DMS53 (cell line): ENCODE data around the gene HNRNPA1.
A peak's percentile ranks its signal among the peaks of the same experiment; 100 is the strongest.
"Not testable (repeated sequence)": the region's sequence is repeated elsewhere in the genome, so short reads cannot be mapped to it uniquely, and the experiment has no call there.

Experiments used
- DNase-seq: peaks from one replicate; lab custom pipeline; 2025; lab: John Stamatoyannopoulos, UW

HNRNPA1 gene

GRCh38 chr12:54276368-54276767 lies 4.2 kb upstream of the HNRNPA1 start:
- no peak for DNase-seq

DNA sequence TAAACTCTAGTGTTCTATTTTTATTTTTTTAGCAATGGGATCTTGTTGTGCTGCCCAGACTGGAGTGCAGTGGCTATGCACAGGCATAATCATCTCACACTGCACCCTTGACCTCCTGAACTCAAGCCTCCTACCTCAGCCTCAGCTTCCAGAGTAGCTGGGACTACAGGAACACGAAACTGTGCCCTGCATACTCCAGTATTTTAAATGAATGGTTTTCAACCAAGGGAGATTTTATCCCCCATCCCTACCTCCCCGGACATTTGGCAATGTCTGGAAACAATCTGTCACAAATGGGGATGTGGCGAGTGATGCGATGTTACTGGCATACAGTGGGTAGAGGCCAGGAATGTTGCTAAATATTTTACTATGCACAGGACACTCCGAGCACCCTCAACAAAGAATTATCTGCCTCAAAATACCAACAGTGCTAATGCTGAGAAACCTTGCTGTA lies 2.7 kb upstream of the HNRNPA1 start:
- DNase-seq: no peak

DNA sequence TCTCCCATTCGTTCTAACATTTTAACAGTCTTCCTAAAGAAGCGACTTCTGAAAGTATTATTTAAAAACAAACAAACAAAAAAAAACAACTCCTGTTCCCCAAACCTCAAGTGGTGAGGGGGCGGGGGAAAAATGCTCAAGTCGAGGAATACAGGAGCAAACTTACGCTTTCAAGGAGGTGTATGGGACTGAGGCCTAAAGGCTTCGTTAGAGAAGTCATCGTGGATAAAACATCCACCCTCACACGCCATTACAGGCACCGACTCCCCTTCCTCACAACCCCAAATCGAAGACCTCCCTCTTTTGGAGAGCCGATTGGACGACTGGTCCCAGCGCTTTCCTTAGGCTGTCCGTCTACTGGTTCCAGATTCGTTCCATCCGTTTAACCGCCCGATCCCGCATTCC lies 1.3 kb upstream of the HNRNPA1 start:
- DNase-seq: no peak

DNA sequence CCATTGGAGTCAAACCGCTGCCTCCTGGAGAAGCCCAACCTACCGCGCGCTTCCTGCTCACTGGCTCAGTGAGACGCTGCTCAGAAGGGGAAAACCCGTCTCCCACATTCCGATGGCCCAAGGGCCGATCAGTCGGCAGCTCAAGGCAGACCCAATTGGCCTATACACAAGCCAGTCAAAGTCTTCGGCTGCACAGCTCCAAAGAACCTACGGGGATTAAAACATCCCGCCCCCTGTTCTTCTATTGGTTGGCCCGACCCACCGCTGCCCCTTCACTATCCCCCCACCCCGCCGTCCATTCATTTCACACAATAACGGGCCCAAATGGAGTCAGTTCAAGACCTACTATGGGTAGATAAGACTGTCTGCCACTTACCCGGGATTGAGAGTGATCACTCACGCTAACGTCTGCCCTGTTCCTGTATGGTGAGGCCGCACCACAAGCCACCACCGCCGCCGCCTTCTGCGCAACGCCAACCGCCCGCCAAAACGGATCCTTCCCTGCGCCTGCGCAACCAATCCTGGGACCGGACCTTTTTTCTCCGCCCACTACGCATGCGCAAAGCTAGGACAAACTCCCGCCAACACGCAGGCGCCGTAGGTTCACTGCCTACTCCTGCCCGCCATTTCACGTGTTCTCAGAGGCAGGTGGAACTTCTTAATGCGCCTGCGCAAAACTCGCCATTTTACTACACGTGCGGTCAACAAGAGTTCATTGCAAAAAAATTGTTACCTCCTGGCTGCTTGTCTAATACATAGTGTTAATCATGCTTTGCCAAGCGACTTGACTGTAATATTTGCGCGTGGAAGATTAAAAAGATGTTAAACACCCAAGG lies 676 bp upstream of the HNRNPA1 start, which contains the start of gene CBX5:
CBX5 (minus strand) TSS at position 491 of the 836 bp plus-strand sequence. CDS start 22,472 bp downstream, outside the sequence.
- peak; percentile 99 for DNase-seq

- not testable (repeated sequence) for DNase-seq
Measured at GRCh38 chr12:54281261-54281638, 724 bp downstream of the HNRNPA1 start.

DNA sequence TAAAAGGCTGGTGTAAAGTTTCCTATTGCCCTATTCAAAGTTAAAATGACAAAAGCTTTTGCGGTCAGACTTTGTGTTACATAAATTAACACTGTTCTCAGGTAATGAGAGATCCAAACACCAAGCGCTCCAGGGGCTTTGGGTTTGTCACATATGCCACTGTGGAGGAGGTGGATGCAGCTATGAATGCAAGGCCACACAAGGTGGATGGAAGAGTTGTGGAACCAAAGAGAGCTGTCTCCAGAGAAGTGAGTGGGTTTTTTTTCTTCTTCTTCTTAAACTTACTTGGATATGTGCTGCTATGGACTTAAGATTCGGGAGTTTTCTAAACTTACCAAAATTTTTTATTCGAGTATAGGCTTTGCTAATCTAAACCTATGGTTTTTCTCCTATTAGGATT lies 1.2 kb downstream of the HNRNPA1 start:
- DNase-seq: not testable (repeated sequence)

- peak; percentile 45 for DNase-seq
Measured at GRCh38 chr12:54282949-54283593, 2.5 kb downstream of the HNRNPA1 start.

DNA sequence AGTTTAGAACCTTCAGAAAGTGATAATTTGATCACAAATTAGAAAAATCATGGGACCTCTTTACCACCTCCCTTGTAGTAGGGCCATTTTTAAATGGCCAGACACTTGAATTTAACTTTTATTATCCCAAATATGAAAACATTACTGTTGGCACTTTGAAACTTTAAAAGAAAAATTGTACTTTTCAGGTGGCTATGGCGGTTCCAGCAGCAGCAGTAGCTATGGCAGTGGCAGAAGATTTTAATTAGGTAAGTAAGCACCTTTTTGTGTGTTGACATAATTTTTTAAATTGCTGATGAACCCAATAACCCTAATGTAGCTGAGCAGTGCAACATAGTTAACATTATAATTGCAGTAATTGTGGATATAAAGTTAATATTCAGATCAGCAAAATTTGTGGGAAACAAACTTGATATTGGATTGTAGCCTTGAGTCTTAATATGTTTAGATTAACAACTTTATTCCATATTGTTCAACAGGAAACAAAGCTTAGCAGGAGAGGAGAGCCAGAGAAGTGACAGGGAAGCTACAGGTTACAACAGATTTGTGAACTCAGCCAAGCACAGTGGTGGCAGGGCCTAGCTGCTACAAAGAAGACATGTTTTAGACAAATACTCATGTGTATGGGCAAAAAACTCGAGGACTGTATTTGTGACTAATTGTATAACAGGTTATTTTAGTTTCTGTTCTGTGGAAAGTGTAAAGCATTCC lies 3.7 kb downstream of the HNRNPA1 start:
- DNase-seq: not testable (repeated sequence)

DNA sequence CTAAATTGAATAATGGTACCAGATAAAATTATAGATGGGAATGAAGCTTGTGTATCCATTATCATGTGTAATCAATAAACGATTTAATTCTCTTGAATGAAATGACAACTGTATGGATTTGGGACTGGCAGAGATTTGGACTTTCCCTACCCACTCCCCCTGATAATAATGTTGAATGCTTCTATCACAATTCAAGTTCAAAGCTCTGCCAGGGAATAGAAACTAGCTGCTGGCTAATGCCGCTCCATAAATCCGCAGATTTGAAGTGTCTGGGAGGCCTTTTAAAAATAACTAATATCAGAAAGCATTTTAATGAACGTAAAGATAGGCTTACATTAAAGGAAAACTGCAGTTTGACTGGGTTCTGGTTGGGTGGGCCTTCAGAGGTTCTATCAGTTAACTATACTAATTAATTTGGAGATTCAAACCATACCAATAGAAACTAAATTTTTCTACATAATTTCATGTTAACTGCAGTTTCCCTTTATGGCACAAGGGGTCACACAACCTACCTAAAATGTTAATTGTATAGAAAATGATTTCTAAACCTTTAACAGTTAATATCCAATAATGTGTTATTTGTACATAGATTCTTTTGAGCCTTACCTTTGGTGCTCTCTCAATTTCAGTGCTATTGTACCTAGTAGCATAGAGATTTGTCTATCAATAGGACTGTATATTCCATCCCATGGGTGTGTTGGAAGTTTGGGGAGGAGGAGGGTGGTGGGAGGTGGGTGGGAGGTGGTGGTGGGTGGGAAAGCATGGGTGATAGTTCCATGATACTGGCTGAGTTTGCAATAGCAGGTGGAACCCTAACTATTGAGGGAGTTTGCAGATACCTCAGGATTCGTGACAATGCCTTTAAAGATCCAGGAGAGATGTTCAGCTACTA lies 4.9 kb downstream of the HNRNPA1 start:
- DNase-seq: peak; percentile 47

GRCh38 chr12:54286042-54287030 lies 5.8 kb downstream of the HNRNPA1 start:
- peak; percentile 60 for DNase-seq

DNA sequence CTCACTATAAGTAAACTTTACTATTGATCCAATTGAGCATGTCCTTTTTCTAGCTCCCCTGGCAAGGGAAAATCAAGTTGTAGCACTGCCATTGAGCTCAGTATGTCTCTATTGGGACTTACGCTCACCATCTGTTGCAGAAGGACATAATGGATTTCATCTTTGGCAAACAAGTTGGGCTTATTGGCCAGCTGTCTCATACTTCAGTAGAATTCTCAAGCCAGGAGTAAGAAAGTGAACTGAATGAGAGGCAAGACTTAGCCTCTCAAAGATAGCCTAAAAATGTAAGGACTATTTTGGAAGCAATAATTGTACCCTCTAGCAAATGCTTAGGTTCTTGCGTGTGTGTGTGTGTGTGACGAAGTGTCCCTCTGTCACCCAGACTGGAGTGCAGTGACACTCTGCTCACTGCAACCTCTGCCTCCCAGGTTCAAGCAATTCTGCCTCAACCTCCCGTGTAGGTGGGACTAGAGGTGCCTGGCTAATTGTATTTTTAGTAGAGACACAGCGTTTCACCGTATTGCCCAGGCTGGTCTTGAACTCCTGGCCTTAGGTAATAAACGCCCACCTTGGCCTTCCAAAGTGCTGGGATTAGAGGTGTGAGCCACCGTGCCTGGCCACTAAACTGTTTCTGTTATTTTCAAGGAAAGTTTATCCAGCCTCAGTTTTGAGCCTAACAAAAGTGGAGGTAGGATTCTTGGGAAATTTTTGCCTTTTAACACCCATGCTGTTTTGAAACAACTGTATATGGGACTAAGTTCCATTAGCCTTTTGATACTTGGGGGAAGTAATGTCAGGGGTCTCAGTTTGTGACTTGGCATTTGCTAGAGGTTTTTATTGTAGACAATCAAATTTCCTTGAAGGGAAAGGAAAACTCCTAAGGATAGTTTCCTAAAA lies 7.0 kb downstream of the HNRNPA1 start:
- peak; percentile 68 for DNase-seq

- no peak for DNase-seq
Measured at GRCh38 chr12:54292083-54292930, 11.8 kb downstream of the HNRNPA1 start.

DNA sequence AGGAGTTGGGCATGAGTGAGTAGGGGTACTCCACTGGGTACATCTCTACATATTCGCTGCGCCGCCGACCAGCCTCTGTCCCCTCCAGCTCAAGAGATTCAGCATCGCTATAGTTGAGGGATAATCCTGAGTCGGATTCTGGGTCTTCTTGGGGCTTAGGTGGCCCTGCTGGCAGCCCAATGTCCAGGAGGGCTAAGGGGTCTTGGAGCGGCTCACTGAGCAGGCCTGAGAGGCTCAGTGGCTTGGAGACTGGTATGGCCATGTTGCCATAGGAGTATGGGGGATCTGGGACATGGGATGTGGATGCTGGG lies 12.4 kb downstream of the HNRNPA1 start:
- DNase-seq: no peak

DNA sequence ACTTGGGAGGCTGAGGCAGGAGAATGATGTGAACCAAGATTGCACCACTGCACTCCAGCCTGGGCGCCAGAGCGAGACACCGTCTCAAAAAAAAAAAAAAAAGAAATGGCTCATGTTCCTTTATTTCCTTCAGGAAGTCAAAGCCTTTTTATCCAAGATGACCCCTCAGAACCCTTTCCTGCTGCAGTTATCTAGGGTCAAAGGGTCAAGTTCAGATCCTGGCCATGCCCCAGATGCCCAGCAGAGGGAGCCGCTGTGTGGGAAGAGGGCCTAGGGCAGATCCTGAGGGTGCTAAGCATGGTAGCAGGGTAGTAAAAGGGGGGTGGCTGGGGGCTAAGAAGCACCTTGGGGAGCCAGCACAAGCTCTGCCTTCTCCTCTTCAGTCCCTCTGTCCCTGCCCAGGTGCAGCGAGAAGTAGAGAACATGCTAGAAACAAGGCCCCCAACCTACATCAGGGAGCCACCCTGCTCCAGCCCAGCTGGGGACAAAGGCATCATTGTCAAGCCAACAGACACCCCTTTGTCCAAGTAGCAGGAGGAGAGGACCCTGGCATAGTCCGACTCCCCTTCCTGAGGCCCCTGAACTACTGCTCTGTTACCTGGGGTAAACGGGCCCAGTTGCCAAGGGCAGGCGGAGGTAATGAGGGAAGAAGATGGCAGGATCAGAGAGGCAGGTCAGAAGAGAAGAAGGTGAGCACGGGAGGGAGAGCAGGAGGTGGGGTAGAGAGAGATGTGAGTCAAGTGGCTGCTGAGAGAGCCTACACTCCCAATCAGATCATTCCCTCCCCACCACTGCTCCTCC lies 13.8 kb downstream of the HNRNPA1 start:
- DNase-seq: peak; percentile 79

DNA sequence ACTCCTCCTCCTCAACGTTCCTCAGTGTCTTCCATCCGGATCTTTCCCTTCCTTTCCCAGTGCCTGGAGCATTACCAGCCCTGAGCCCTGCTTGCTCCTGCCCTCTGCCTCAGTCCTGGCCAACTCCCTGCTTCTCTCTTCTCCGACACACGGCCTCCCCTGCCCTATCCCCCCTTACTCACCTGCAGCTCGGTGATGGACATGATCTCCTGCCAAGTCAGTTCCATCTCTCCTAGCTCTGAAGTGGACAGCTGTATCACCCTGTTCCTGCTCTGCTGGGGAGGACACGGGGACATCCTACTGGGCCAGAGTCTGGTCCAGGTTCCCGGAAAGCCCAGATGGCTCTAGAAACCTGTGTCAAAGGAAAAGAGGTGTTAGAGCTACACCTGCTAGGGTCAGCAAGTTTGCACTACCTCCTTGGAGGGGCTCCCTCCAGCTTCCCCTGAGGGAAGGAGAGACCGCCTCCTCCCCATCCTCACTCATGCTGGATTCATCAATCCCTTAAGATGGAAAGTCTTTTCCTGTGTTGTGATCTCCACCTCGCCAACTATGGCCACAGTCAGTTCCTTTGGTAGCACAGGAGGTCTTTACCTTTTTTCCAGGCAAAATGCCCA lies 14.5 kb downstream of the HNRNPA1 start:
- no peak for DNase-seq

GRCh38 chr12:54296393-54297099 lies 16.0 kb downstream of the HNRNPA1 start:
- DNase-seq: no peak

GRCh38 chr12:54298904-54299303 lies 18.4 kb downstream of the HNRNPA1 start:
- DNase-seq: no peak
